Endothelial cell of umbilical vein (primary cell): ENCODE measurements around the gene NR1D1. TPM values are rescaled to one million over a fixed set of nuclear protein-coding genes. Genes with fewer than 3 reads are reported as not detected.

Experiments used
- BruUV-seq: library from RNA; stranded (reverse); fragments of 400-500 nt; replicated peaks from 2 replicates; lab custom pipeline; 2021; lab: Mats Ljungman, UMichigan
- CTCF ChIA-PET: fragments of 300-600, 350-600 bp; sonication (Branson Sonifier 250); formaldehyde crosslinking; loops from one replicate; lab custom pipeline; 2021; ENCODE audit warnings: antibody characterized with exemption, inconsistent platforms; lab: Charles Lee
- POLR2A ChIA-PET: fragments of 300-600, 350-600 bp; sonication (Branson Sonifier 250); formaldehyde crosslinking; loops from one replicate; lab custom pipeline; 2021; ENCODE audit warnings: antibody characterized with exemption, inconsistent platforms; lab: Charles Lee
- DNase-seq: peaks from one replicate; pipeline ENCODE4 v3.0.0-alpha.2; 2011; ENCODE audit warnings: low read depth, low spot score
- FAIRE-seq: peaks from 2 replicates; lab custom pipeline; 2011; peaks lifted over from hg19 to GRCh38; lab: Jason Lieb, UNC
- H2AFZ ChIP-seq: 2 replicates; pipeline ENCODE4 v1.6.0; 2012; ENCODE audit warnings: low read depth, low read length, control low read depth, inconsistent platforms
- H3K27ac ChIP-seq: 2 replicates; pipeline ENCODE4 v1.5.1; 2011; ENCODE audit warnings: low read depth, mild to moderate bottlenecking, control low read depth, low read length, moderate library complexity; ENCODE audit not compliant: insufficient read depth
- H3K27me3 ChIP-seq, 2 experiments: 2 replicates each; pipeline versions ENCODE4 v1.6.0 to v1.6.1; 2011; ENCODE audit warnings: low read length in 2 of 2, mixed read lengths in 1 of 2; ENCODE audit not compliant: control insufficient read depth in 2 of 2, insufficient read depth in 2 of 2
- H3K36me3 ChIP-seq, 2 experiments: 2 replicates in 1 of 2; 3 replicates in 1 of 2; pipeline ENCODE4 v1.5.1; 2011; ENCODE audit warnings: low read length in 2 of 2, mild to moderate bottlenecking in 1 of 2, moderate library complexity in 1 of 2; ENCODE audit not compliant: control insufficient read depth in 2 of 2, insufficient read depth in 2 of 2; ENCODE audit errors: extremely low read depth in 1 of 2
- H3K4me1 ChIP-seq: 3 replicates; pipeline ENCODE4 v1.5.1; 2011; ENCODE audit warnings: mild to moderate bottlenecking, low read length; ENCODE audit not compliant: control insufficient read depth, insufficient read depth; ENCODE audit errors: extremely low read depth
- H3K4me2 ChIP-seq: 2 replicates; pipeline ENCODE4 v1.6.1; 2011; ENCODE audit warnings: low read length, control low read depth, mixed read lengths; ENCODE audit not compliant: insufficient read depth
- H3K4me3 ChIP-seq, 3 experiments: fragments of 200-600 bp in 1 of 3; sonication (generic), shearing (Covaris generic) in 1 of 3; replicated peaks in 1 of 3; 2 replicates each; pipeline ENCODE4 v1.5.1; 2011 to 2016; ENCODE audit warnings: control low read depth in 3 of 3, low read length in 3 of 3, mild to moderate bottlenecking in 2 of 3, inconsistent platforms in 1 of 3, low read depth in 1 of 3, moderate library complexity in 1 of 3; ENCODE audit not compliant: insufficient read depth in 1 of 3
- H3K79me2 ChIP-seq: 2 replicates; pipeline ENCODE4 v1.6.0; 2012; ENCODE audit warnings: low read length, inconsistent platforms; ENCODE audit not compliant: control insufficient read depth, insufficient read depth
- H3K9ac ChIP-seq: replicated peaks from 2 replicates; pipeline ENCODE3; 2011; ENCODE audit warnings: low read length, control low read depth; ENCODE audit not compliant: insufficient read depth; ENCODE audit errors: extremely low read depth
- H3K9me1 ChIP-seq: replicated peaks from 3 replicates; pipeline ENCODE4 v1.6.0; 2011; ENCODE audit warnings: mild to moderate bottlenecking, low read length; ENCODE audit not compliant: control insufficient read depth, insufficient read depth; ENCODE audit errors: extremely low read depth
- H3K9me3 ChIP-seq: replicated peaks from 2 replicates; pipeline ENCODE4 v1.5.1; 2012; ENCODE audit warnings: low read length, inconsistent platforms; ENCODE audit not compliant: control insufficient read depth, insufficient read depth
- H4K20me1 ChIP-seq: replicated peaks from 2 replicates; pipeline ENCODE3; 2011; ENCODE audit warnings: mild to moderate bottlenecking, low read length; ENCODE audit not compliant: control insufficient read depth, insufficient read depth; ENCODE audit errors: extremely low read depth
- EZH2 ChIP-seq: IDR thresholded peaks from 2 replicates; pipeline ENCODE4 v1.6.1; 2012; ENCODE audit warnings: borderline replicate concordance, low read depth, mild to moderate bottlenecking, moderate library complexity, low read length, inconsistent platforms; ENCODE audit not compliant: severe bottlenecking
- FOS ChIP-seq: IDR thresholded peaks from 2 replicates; pipeline ENCODE4 v1.6.1; 2011; ENCODE audit warnings: mild to moderate bottlenecking, low read length, moderate library complexity, borderline replicate concordance; ENCODE audit not compliant: insufficient read depth
- GATA2 ChIP-seq: IDR thresholded peaks from 2 replicates; pipeline ENCODE4 v1.7.0; 2011; ENCODE audit warnings: low read depth, mild to moderate bottlenecking, moderate library complexity, mixed read lengths, low read length; ENCODE audit not compliant: insufficient read length, insufficient read depth
- JUN ChIP-seq: IDR thresholded peaks from 2 replicates; pipeline ENCODE4 v1.6.1; 2011; ENCODE audit warnings: borderline replicate concordance, low read depth; ENCODE audit not compliant: insufficient read length, insufficient read depth
- MYC ChIP-seq: IDR thresholded peaks from one replicate; pipeline ENCODE4 v1.6.1; 2011; ENCODE audit warnings: mild to moderate bottlenecking, low read depth, low read length
- POLR2A ChIP-seq: IDR thresholded peaks from 2 replicates; pipeline ENCODE4 v1.6.1; 2012; ENCODE audit warnings: low read depth, mild to moderate bottlenecking, control low read depth, low read length
- POLR2AphosphoS5 ChIP-seq: IDR thresholded peaks from 2 replicates; pipeline ENCODE4 v1.6.1; 2012; ENCODE audit warnings: low read depth, mild to moderate bottlenecking, control low read depth, low read length, moderate library complexity; ENCODE audit not compliant: insufficient read depth
- dilution Hi-C: fragments of 300-500 bp; cut with MboI; formaldehyde crosslinking; loops from one replicate; pipeline ENCODE4 v1.15.0; 2019; ENCODE audit warnings: low sequenced_read_pairs; ENCODE audit not compliant: extremely low pct_ligation_motif_present
- intact Hi-C: fragments of 100-400 bp; cut with micrococcal nuclease; formaldehyde crosslinking; loops from one replicate; pipeline ENCODE4 v1.10.0; 2022
- polyA plus RNA-seq, 4 experiments: library from polyadenylated mRNA; depleted of rRNA in 3 of 4; stranded (reverse) in 3 of 4; unstranded in 1 of 4; fragments of >200 nt; gene quantifications; 2 replicates each; pipeline versions ENCODE4 v1.2.1 to v1.2.3, GENCODE V29; 2011 to 2012; ENCODE audit warnings: missing spikeins in 1 of 4
- total RNA-seq: library from RNA; stranded (reverse); gene quantifications from 2 replicates; pipeline ENCODE4 v1.2.3, GENCODE V29; 2021
- TF ChIP-seq, protein P1 (sequence below), 2 donors: IDR thresholded peaks; 1 replicate in 1 of 2; 2 replicates in 1 of 2; pipeline ENCODE4 v1.5.1; 2011; ENCODE audit warnings: low read length in 2 of 2, mild to moderate bottlenecking in 2 of 2, moderate library complexity in 2 of 2, control low read depth in 1 of 2, inconsistent platforms in 1 of 2, low read depth in 1 of 2; ENCODE audit not compliant: insufficient read depth in 1 of 2; ENCODE audit errors: extremely low read depth in 1 of 2
- TF ChIP-seq, protein P2 (sequence below): IDR thresholded peaks from 2 replicates; pipeline ENCODE4 v1.6.1; 2011; ENCODE audit not compliant: insufficient read depth, insufficient read length

NR1D1 gene
- total and polyA plus RNA-seq, 2 donors (not counting 3 experiments of a cell fraction or from before 2014, with no cell fraction given) = 2.5 to 5.2 TPM

DNA sequence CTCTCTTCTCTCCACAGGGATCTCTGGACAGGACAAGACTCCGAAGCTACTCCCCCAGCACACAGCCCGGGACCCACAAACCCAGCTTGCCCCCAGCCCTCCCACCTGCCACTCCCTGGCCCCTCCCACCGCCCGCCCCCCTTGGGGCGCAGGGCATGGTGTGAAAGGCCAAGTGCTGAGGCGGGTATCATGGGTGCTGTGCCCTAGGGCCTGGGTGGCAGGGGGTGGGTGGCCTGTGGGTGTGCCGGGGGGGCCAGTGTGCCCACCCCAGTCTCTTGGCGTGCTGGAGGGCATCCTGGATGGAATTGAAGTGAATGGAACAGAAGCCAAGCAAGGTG lies 26.2 kb downstream of the NR1D1 start:
- dilution Hi-C loops (no loop called here), intact Hi-C loops (no loop called here)
- FAIRE-seq (no peak), DNase-seq (no peak)
- H3K4me2 ChIP-seq = no peak overlapping the region
- H4K20me1 ChIP-seq = no peaks in the 10 kb centered on the region
- H3K9ac ChIP-seq = no peak overlapping the region
- H3K4me1 ChIP-seq = peaks cover 24% of the 10 kb centered on the region
- peaks cover 0 to 10% of the 10 kb centered on the region in 2 experiments for H3K36me3 ChIP-seq
- no peaks in the 10 kb centered on the region for H3K27me3 ChIP-seq
- TF ChIP-seq, protein P1, sequence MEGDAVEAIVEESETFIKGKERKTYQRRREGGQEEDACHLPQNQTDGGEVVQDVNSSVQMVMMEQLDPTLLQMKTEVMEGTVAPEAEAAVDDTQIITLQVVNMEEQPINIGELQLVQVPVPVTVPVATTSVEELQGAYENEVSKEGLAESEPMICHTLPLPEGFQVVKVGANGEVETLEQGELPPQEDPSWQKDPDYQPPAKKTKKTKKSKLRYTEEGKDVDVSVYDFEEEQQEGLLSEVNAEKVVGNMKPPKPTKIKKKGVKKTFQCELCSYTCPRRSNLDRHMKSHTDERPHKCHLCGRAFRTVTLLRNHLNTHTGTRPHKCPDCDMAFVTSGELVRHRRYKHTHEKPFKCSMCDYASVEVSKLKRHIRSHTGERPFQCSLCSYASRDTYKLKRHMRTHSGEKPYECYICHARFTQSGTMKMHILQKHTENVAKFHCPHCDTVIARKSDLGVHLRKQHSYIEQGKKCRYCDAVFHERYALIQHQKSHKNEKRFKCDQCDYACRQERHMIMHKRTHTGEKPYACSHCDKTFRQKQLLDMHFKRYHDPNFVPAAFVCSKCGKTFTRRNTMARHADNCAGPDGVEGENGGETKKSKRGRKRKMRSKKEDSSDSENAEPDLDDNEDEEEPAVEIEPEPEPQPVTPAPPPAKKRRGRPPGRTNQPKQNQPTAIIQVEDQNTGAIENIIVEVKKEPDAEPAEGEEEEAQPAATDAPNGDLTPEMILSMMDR (IDR thresholded peaks at IDR 0.05; ENCODE audit: extremely low read depth in 1 of 2, insufficient read depth in 1 of 2, low read depth in 1 of 2, low read length in 2 of 2) = no peak
- no peak for TF ChIP-seq POLR2AphosphoS5
- TF ChIP-seq POLR2A = no peak
- no peak for TF ChIP-seq EZH2
- no peak for TF ChIP-seq MYC
- TF ChIP-seq GATA2 = no peak
- TF ChIP-seq, protein P2, sequence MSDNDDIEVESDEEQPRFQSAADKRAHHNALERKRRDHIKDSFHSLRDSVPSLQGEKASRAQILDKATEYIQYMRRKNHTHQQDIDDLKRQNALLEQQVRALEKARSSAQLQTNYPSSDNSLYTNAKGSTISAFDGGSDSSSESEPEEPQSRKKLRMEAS = no peak
- no peak for TF ChIP-seq FOS
- TF ChIP-seq JUN = no peak
- no peak overlapping the region for H3K4me3 ChIP-seq
- no peaks in the 10 kb centered on the region for H3K9me1 ChIP-seq
- BruUV-seq = no TSS peak
- H3K79me2 ChIP-seq = no peaks in the 10 kb centered on the region
- POLR2A ChIA-PET = no interaction called here
- CTCF ChIA-PET = interaction anchor here (1.2 to 6.8 kb wide), 12 partner anchors 8 to 59 kb away, joined by 4 to 62 read pairs (median 22); partner anchors contain the start of genes CSF3, MED24 and MSL1
- no peaks in the 10 kb centered on the region for H3K9me3 ChIP-seq
- H2AFZ ChIP-seq = no peak overlapping the region
- H3K27ac ChIP-seq = no peak overlapping the region
